Prostate gland (tissue), 2 donors: ENCODE results near the gene ADK.

Experiments
- POLR2A ChIP-seq: fragments of 450-650 bp; IDR thresholded peaks from one replicate; pipeline ENCODE4 v1.6.1; 2016; ENCODE audit warnings: antibody characterized with exemption, mild to moderate bottlenecking
- TF ChIP-seq, protein P1 (sequence below), 4 experiments: fragments of 200-600 bp in 2 of 4; fragments of 450-650 bp in 2 of 4; sonication (generic) in 2 of 4; IDR thresholded peaks; 1 replicate in 3 of 4; 2 replicates in 1 of 4; pipeline ENCODE4 v1.5.1; 2016 to 2019; ENCODE audit warnings: antibody characterized with exemption in 4 of 4, mild to moderate bottlenecking in 2 of 4, moderate library complexity in 2 of 4

DNA sequence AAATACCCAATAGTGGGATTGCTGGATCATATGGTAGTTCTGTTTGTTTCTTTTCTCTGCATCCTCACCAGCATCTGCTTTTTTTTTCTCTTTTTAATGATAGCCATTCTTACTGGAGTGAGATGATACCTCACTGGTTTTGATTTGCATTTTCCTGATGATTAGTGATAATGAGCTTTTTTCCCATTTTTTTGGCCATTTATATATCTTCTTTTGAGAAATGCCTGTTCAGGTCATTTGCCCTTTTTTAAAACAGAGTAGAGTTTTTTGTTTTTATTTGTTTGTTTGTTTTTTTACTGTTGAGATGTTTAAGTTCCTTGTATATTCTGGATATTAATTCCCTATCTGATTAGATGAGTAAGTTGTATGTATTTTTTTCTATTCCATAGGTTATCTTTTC, 469.6 kb downstream of the ADK start:
- TF ChIP-seq POLR2A = no peak
- TF ChIP-seq, protein P1, sequence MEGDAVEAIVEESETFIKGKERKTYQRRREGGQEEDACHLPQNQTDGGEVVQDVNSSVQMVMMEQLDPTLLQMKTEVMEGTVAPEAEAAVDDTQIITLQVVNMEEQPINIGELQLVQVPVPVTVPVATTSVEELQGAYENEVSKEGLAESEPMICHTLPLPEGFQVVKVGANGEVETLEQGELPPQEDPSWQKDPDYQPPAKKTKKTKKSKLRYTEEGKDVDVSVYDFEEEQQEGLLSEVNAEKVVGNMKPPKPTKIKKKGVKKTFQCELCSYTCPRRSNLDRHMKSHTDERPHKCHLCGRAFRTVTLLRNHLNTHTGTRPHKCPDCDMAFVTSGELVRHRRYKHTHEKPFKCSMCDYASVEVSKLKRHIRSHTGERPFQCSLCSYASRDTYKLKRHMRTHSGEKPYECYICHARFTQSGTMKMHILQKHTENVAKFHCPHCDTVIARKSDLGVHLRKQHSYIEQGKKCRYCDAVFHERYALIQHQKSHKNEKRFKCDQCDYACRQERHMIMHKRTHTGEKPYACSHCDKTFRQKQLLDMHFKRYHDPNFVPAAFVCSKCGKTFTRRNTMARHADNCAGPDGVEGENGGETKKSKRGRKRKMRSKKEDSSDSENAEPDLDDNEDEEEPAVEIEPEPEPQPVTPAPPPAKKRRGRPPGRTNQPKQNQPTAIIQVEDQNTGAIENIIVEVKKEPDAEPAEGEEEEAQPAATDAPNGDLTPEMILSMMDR (IDR thresholded peaks at IDR 0.05) = no peak
